SK-N-SH (cell line): ENCODE results near the gene ZNF526. TPM values are rescaled to one million over a fixed set of nuclear protein-coding genes. Genes with fewer than 3 reads are reported as not detected.

ENCODE experiments used
- CTCF ChIA-PET: fragments of 300-600, 350-600 bp; formaldehyde crosslinking; extraction: SDS; loops from one replicate; lab custom pipeline; 2021; lab: Yijun Ruan, JAX
- POLR2A ChIA-PET: fragments of 350-600 bp; sonication (Branson Sonifier 250); formaldehyde crosslinking; extraction: SDS; loops from one replicate; lab custom pipeline; 2020; ENCODE audit warnings: antibody characterized with exemption, inconsistent platforms; lab: Yijun Ruan, JAX
- DNase-seq: peaks from one replicate; pipeline ENCODE4 v3.0.0; 2012
- H2AFZ ChIP-seq: fragments of 200-600 bp; sonication (generic); 2 replicates; pipeline ENCODE4 v1.8.1; 2016; ENCODE audit warnings: antibody characterized with exemption, mild to moderate bottlenecking, low read depth
- H3F3A ChIP-seq: fragments of 200-600 bp; sonication (generic); replicated peaks from 2 replicates; pipeline ENCODE3; 2016; ENCODE audit warnings: antibody characterized with exemption, mild to moderate bottlenecking; ENCODE audit not compliant: insufficient read depth
- H3K27ac ChIP-seq, 2 experiments: fragments of 200-500 bp in 1 of 2; fragments of 200-600 bp in 1 of 2; sonication (Bioruptor generic) in 1 of 2; sonication (generic), shearing (Covaris generic) in 1 of 2; 2 replicates each; pipeline versions ENCODE4 v1.5.1 to v1.6.1; 2014 to 2016; ENCODE audit warnings: low read depth in 2 of 2, inconsistent platforms in 1 of 2, low read length in 1 of 2, mild to moderate bottlenecking in 1 of 2, mixed read lengths in 1 of 2
- H3K27me3 ChIP-seq: fragments of 200-600 bp; sonication (generic), shearing (Covaris generic); 2 replicates; pipeline ENCODE4 v1.6.1; 2016; ENCODE audit warnings: mixed run types; ENCODE audit not compliant: insufficient read depth
- H3K36me3 ChIP-seq, 2 experiments: fragments of 200-500 bp in 1 of 2; fragments of 200-600 bp in 1 of 2; sonication (Bioruptor generic) in 1 of 2; sonication (generic) in 1 of 2; replicated peaks in 1 of 2; 2 replicates each; pipeline versions ENCODE3 to v1.5.1; 2014 to 2016; ENCODE audit warnings: low read length in 1 of 2, mild to moderate bottlenecking in 1 of 2; ENCODE audit not compliant: insufficient read depth in 2 of 2, control insufficient read depth in 1 of 2
- H3K4me1 ChIP-seq, 2 experiments: fragments of 200-500 bp in 1 of 2; fragments of 200-600 bp in 1 of 2; sonication (Bioruptor generic) in 1 of 2; sonication (generic), shearing (Covaris generic) in 1 of 2; 2 replicates each; pipeline versions ENCODE4 v1.5.1 to v1.6.1; 2014 to 2016; ENCODE audit warnings: low read depth in 1 of 2, low read length in 1 of 2, mixed run types in 1 of 2; ENCODE audit not compliant: insufficient read depth in 2 of 2, control insufficient read depth in 1 of 2
- H3K4me2 ChIP-seq: fragments of 200-600 bp; sonication (generic), shearing (Covaris generic); 2 replicates; pipeline ENCODE4 v1.6.1; 2017; ENCODE audit warnings: mixed run types
- H3K4me3 ChIP-seq, 2 experiments: fragments of 200-500 bp in 1 of 2; fragments of 200-600 bp in 1 of 2; sonication (Bioruptor generic) in 1 of 2; sonication (generic), shearing (Covaris generic) in 1 of 2; 2 replicates each; pipeline versions ENCODE4 v1.5.1 to v1.8.1; 2014 to 2016; ENCODE audit warnings: low read depth in 2 of 2, inconsistent platforms in 1 of 2, low read length in 1 of 2, mild to moderate bottlenecking in 1 of 2, mixed read lengths in 1 of 2, moderate library complexity in 1 of 2
- H3K79me2 ChIP-seq: fragments of 200-600 bp; sonication (generic); 2 replicates; pipeline ENCODE4 v1.8.1; 2017; ENCODE audit warnings: mild to moderate bottlenecking; ENCODE audit not compliant: insufficient read depth
- H3K9ac ChIP-seq: fragments of 200-600 bp; sonication (generic); 2 replicates; pipeline ENCODE4 v1.6.1; 2017; ENCODE audit warnings: mixed run types
- H3K9me2 ChIP-seq: fragments of 200-600 bp; sonication (generic); 2 replicates; pipeline ENCODE4 v1.6.1; 2017; ENCODE audit warnings: mixed run types
- H3K9me3 ChIP-seq: fragments of 200-600 bp; sonication (generic); 2 replicates; pipeline ENCODE4 v1.6.1; 2017; ENCODE audit warnings: mixed run types, mild to moderate bottlenecking, moderate library complexity
- H4K20me1 ChIP-seq: fragments of 200-600 bp; sonication (generic); 2 replicates; pipeline ENCODE4 v1.6.1; 2017; ENCODE audit warnings: mild to moderate bottlenecking, mixed run types; ENCODE audit not compliant: insufficient read depth
- FOSL2 ChIP-seq: IDR thresholded peaks from 2 replicates; pipeline ENCODE4 v1.4.0; 2012; ENCODE audit warnings: low read depth, mild to moderate bottlenecking, moderate library complexity, borderline replicate concordance
- GABPA ChIP-seq: IDR thresholded peaks from 2 replicates; pipeline ENCODE4 v1.4.0; 2012; ENCODE audit warnings: low read depth, mild to moderate bottlenecking
- JUND ChIP-seq: IDR thresholded peaks from 2 replicates; pipeline ENCODE4 v1.4.0; 2012
- PBX3 ChIP-seq: IDR thresholded peaks from 2 replicates; pipeline ENCODE4; 2012
- TAF1 ChIP-seq: IDR thresholded peaks from 2 replicates; pipeline ENCODE4 v1.6.1; 2012; ENCODE audit warnings: low read depth, mild to moderate bottlenecking, low read length, moderate library complexity, borderline replicate concordance
- TCF12 ChIP-seq: IDR thresholded peaks from 2 replicates; pipeline ENCODE4 v1.4.0; 2012
- TEAD4 ChIP-seq: IDR thresholded peaks from 2 replicates; pipeline ENCODE4 v1.4.0; 2012; ENCODE audit warnings: mild to moderate bottlenecking, borderline replicate concordance; ENCODE audit not compliant: insufficient read depth
- WGBS: methylation state at CpG from one replicate; pipeline ENCODE4 v1.1.6; 2017; ENCODE audit warnings: low lambda C conversion rate; 5-methylcytosine and 5-hydroxymethylcytosine counted together
- polyA plus RNA-seq, 3 experiments: library from polyadenylated mRNA; depleted of rRNA; stranded (reverse); fragments of >200 nt; gene quantifications; 2 replicates each; pipeline ENCODE4 v1.2.3, GENCODE V29; 2012
- TF ChIP-seq, protein P1 (sequence below): fragments of 200-600 bp; sonication (generic); IDR thresholded peaks from 2 replicates; pipeline ENCODE4 v1.6.1; 2017; ENCODE audit warnings: antibody characterized with exemption, mild to moderate bottlenecking, moderate library complexity
- TF ChIP-seq, protein P2 (sequence below): IDR thresholded peaks from 2 replicates; pipeline ENCODE4 v1.4.0; 2012; ENCODE audit warnings: low read depth

The ZNF526 gene
- polyA plus RNA-seq, 1 of the 3 experiments (the other 2 are of a cell fraction): 3.5 TPM

DNA sequence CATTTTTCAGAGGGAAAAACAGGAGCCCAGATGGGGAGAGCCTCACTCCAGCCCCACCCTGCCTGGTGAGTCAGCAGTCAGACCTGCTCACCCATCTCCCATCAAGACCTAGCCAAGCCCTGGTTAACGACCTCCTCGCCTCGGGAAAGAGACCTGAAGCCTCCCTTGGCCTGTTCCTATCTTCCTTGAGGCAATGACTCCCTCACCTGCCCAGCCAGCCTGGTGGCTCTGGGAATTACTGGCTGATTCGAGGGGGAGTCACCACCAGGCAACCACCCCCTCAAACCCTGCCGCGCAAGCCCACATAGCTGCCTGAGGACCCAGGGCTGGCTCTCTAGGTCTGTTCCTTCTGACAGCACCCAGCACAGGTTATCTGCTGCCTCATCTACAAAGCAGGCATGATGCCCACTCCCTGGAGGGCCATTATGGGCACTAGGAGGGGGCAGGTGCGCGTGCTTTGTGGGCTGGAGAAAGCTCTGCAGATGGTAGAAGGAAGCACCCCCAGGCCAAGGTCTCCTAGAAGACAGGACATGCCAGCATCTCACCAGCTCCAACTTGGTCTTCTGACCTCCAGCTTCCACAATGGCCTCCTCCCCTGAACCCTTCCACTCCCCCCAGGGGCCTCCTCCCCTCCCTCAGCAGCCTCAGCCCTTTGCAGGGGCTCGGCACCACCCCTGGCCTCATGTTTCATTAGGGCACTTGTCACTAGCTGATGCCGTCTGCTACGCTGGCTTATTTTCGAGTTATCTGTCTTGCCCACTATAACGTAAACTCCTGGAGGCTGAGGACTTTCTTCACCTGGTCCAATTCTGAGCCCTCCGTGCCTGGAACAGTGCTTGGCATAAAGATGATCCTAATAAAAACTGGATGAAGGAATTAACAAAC, 13.0 kb upstream of the ZNF526 start:
- H3K36me3 ChIP-seq: peaks cover 19 to 39% of the 10 kb centered on the region in 2 experiments
- no peak for DNase-seq
- peaks cover 5% of the 10 kb centered on the region for H3F3A ChIP-seq

GRCh38 chr19:42207767-42208271, 12.3 kb upstream of the ZNF526 start:
- H3K27me3 ChIP-seq: no peaks in the 10 kb centered on the region
- H3K4me3 ChIP-seq: no peak overlapping the region
- POLR2A ChIA-PET: no interaction called here
- peaks cover 0 to 17% of the 10 kb centered on the region in 2 experiments; a peak in 2 of 4 replicates for H3K4me1 ChIP-seq
- CTCF ChIA-PET: interaction anchor here (1.0 to 1.7 kb wide), 3 partner anchors 23 to 93 kb away, joined by 3 to 5 read pairs (median 4); no protein-coding TSS in a partner anchor
- no peak overlapping the region; the same call in 1 of the 2 replicates for H3K9ac ChIP-seq
- 56% methylated on average over 6 of the region's 6 CpGs for WGBS
- TF ChIP-seq TAF1 (no peak), JUND (peak; percentile 64; the same call in 1 of the 2 replicates), GABPA (peak; percentile 41; the same call in 1 of the 2 replicates), TCF12 (peak; percentile 56; the same call in 1 of the 2 replicates), FOSL2 (peak; percentile 87), PBX3 (no peak)
- TF ChIP-seq, protein P1, sequence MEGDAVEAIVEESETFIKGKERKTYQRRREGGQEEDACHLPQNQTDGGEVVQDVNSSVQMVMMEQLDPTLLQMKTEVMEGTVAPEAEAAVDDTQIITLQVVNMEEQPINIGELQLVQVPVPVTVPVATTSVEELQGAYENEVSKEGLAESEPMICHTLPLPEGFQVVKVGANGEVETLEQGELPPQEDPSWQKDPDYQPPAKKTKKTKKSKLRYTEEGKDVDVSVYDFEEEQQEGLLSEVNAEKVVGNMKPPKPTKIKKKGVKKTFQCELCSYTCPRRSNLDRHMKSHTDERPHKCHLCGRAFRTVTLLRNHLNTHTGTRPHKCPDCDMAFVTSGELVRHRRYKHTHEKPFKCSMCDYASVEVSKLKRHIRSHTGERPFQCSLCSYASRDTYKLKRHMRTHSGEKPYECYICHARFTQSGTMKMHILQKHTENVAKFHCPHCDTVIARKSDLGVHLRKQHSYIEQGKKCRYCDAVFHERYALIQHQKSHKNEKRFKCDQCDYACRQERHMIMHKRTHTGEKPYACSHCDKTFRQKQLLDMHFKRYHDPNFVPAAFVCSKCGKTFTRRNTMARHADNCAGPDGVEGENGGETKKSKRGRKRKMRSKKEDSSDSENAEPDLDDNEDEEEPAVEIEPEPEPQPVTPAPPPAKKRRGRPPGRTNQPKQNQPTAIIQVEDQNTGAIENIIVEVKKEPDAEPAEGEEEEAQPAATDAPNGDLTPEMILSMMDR: no peak
- TF ChIP-seq, protein P2, sequence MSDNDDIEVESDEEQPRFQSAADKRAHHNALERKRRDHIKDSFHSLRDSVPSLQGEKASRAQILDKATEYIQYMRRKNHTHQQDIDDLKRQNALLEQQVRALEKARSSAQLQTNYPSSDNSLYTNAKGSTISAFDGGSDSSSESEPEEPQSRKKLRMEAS: 0 out of 2 replicates have a peak, but pooled peaks have one; percentile 41
- H3K27ac ChIP-seq: peak overlapping the region in 1 of 2 experiments; percentile 70; a peak in 2 of 4 replicates
- H3K79me2 ChIP-seq: peaks cover 43% of the 10 kb centered on the region
- H3K36me3 ChIP-seq: peaks cover 19 to 39% of the 10 kb centered on the region in 2 experiments
- no peaks in the 10 kb centered on the region for H3K9me2 ChIP-seq
- H4K20me1 ChIP-seq: no peaks in the 10 kb centered on the region
- no peaks in the 10 kb centered on the region for H3K9me3 ChIP-seq
- H3K4me2 ChIP-seq: peak overlapping the region; percentile 57
- DNase-seq: no peak
- peaks cover 5% of the 10 kb centered on the region for H3F3A ChIP-seq
- H2AFZ ChIP-seq: no peak overlapping the region

More for the DNA sequence above, 13.0 kb upstream of the ZNF526 start:
- no peaks in the 10 kb centered on the region for H3K27me3 ChIP-seq
- H2AFZ ChIP-seq: no peak overlapping the region
- no peaks in the 10 kb centered on the region for H3K9me3 ChIP-seq
- no peak overlapping the region for H3K4me3 ChIP-seq
- 75% methylated on average over 14 of the region's 14 CpGs for WGBS
- H3K9me2 ChIP-seq: no peaks in the 10 kb centered on the region
- no peak overlapping the region; the same call in 1 of the 2 replicates for H3K9ac ChIP-seq
- TF ChIP-seq FOSL2 (peak; percentile 30; the same call in 1 of the 2 replicates), TEAD4 (no peak)
- TF ChIP-seq, all 33 proteins: peak for 1
- H3K79me2 ChIP-seq: peaks cover 36% of the 10 kb centered on the region
- peaks cover 0 to 17% of the 10 kb centered on the region in 2 experiments; a peak in 2 of 4 replicates for H3K4me1 ChIP-seq
- ChIA-PET POLR2A (no interaction called here), CTCF (interaction anchor here (1.0 to 1.7 kb wide), 4 partner anchors 22 to 92 kb away, joined by 3 to 5 read pairs (median 4); no protein-coding TSS in a partner anchor)
- peak overlapping the region; percentile 57 for H3K4me2 ChIP-seq
- H3K27ac ChIP-seq: peak overlapping the region in 1 of 2 experiments; percentile 70; a peak in 2 of 4 replicates
- 0 out of 2 replicates have a peak, but pooled peaks cover 3% of the 10 kb centered on the region for H4K20me1 ChIP-seq
